ENCODE results near the gene DGKG.

DGKG gene

GRCh38 chr3:186115239-186115996 is 246.6 kb downstream of the DGKG start:
- DNase-seq (ENCODE audit: low read depth), result no peak
- in situ Hi-C loops (cut with HindIII; ENCODE audit: low sequenced_read_pairs), result no loop called here
- no peak for TF ChIP-seq CTCF (IDR thresholded peaks at IDR 0.05; ENCODE audit: low read depth, low read length, missing control alignments)
- H3K4me3 ChIP-seq (ENCODE audit: low read depth, low read length), result no peak overlapping the region

GRCh38 chr3:186110975-186111974 is 250.8 kb downstream of the DGKG start:
- no peak for DNase-seq (ENCODE audit: low read depth)
- TF ChIP-seq CTCF (IDR thresholded peaks at IDR 0.05; ENCODE audit: low read depth, low read length, missing control alignments), result no peak
- in situ Hi-C loops (cut with HindIII; ENCODE audit: low sequenced_read_pairs), result no loop called here
- H3K4me3 ChIP-seq (ENCODE audit: low read depth, low read length), result no peak overlapping the region

- in situ Hi-C loops (cut with HindIII; ENCODE audit: low sequenced_read_pairs), result no loop called here
- peak overlapping the region; percentile 48 for H3K4me3 ChIP-seq (ENCODE audit: low read depth, low read length)
- DNase-seq (ENCODE audit: low read depth), result no peak
- TF ChIP-seq CTCF (IDR thresholded peaks at IDR 0.05; ENCODE audit: low read depth, low read length, missing control alignments), result no peak
Observed at GRCh38 chr3:186109897-186110803, 251.9 kb downstream of the DGKG start.

DNA sequence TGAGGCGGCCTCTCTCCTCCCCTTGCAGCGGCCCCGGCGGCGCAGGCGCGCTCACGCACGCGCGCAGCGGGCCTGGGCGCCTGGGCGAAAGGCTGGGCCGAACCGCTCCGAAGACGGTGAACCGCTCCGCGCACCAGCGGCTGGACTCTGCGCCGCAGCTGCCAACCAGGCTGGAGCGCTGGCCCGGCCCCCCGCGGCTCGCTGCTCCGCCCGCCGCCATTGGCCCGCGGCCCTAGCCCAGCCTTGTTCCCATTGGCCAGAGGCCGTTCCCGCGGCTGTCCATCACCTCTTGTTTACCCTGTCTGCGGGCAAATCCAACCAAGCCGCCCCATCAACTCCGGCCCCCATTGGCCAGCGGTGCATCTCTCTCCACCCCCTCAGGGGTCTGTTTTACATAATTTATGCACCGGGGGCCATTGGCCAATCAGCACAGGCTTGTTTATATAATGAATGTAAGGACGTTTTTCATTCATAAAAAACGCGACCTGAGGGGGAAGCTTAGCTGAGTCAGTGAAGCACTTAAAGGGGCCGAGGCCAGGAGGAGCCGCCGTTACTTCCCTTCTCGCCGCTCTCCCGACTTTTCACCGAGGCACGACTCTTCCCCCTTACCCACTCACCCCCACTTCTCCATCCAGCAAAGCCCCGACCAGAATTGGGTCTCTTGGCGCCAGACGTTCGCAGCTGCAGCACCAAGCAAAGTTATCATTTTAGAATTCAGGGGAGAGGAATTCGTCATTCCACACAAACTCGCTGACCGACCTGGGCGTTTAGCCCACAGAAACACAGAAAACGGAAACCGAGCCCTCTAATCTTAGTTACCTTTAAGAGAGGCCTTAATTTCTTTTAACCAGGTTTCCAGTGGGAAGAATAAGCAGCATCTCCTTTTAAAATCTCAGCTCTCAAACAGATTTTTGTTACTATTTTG is 252.8 kb downstream of the DGKG start, which contains the start of gene ETV5:
TSS of gene ETV5 (minus strand) at position 149 of the 925 bp plus-strand sequence. CDS start 3,221 bp downstream, outside the sequence.
- H3K4me3 ChIP-seq (ENCODE audit: low read depth, low read length), result peak within 1 kb of the TSS; percentile 85
- no peak for TF ChIP-seq CTCF (IDR thresholded peaks at IDR 0.05; ENCODE audit: low read depth, low read length, missing control alignments)
- peak; percentile 99 for DNase-seq (ENCODE audit: low read depth)
- in situ Hi-C loops (cut with HindIII; ENCODE audit: low sequenced_read_pairs), result no loop called here

DNA sequence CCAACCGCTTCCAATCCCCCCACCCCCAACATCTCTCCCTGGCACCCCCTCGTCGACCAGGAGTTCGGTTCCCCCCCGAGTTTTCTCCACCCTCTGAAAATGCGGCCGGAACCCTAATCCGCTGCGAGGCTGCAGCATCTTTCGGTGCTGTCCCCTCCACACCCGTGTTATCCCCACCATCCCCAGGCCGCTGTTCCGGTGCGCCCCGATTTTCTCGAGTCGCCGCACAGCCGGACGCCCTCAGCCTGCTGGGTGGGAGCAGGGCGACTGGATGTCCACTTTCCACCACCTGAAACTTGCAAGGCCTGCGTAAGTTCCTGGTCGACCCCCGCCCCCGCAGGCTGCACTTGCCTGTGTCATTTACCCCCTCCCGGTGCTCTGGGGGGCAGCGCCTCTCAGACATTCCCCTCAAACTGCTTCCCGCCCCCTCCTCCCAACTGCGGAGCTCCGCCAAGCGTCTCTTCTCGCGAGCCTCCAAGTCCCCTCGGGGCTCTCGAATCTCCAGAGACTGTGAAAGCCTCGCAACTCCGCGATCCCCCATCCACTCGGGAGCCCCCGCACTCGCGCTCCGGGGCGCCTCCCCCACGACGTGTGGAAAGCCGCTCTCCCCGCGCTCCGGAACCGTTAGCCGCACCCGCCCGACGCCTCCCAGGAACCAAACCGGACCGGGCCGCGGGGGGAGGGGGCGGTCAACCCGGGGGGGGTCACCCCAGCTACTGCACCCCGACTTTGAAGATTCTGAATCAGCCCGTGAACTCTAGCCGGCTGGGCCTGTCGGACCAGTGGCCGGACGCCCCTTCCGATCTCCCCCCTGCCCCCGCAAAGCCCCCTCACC is 253.7 kb downstream of the DGKG start:
- DNase-seq (ENCODE audit: low read depth), result peak; percentile 39
- H3K4me3 ChIP-seq (ENCODE audit: low read depth, low read length), result peak overlapping the region; percentile 85
- in situ Hi-C loops (cut with HindIII; ENCODE audit: low sequenced_read_pairs), result no loop called here
- no peak for TF ChIP-seq CTCF (IDR thresholded peaks at IDR 0.05; ENCODE audit: low read depth, low read length, missing control alignments)

Measured in astrocyte of the cerebellum (primary cell).